GM21529 (cell line): ENCODE measurements around the gene RGP1.

Source experiments
- ATAC-seq: cut with Tn5 transposase; IDR thresholded peaks from one replicate; pipeline ENCODE4 v1.9.1; 2021; ENCODE audit not compliant: unreplicated experiment

Gene RGP1

GRCh38 chr9:35748858-35749514 is at the start of gene RGP1, which contains the start of gene GBA2:
TSS of gene RGP1 (plus strand) at chr9:35749287. CDS start at chr9:35749756, 469 bp downstream.
TSS of gene GBA2 (minus strand) at chr9:35749228. CDS start at chr9:35748704, 524 bp downstream.
- peak; percentile 85 for ATAC-seq

- ATAC-seq = no peak
Observed at GRCh38 chr9:35700031-35700430, 49.1 kb upstream of the RGP1 start.

- ATAC-seq = no peak
Observed at GRCh38 chr9:35700942-35701341, 48.1 kb upstream of the RGP1 start.

GRCh38 chr9:35702696-35703095 is 46.4 kb upstream of the RGP1 start:
- ATAC-seq = no peak

- no peak for ATAC-seq
Observed at GRCh38 chr9:35703906-35704672, 45.0 kb upstream of the RGP1 start.

GRCh38 chr9:35705372-35705771 is 43.7 kb upstream of the RGP1 start:
- no peak for ATAC-seq

GRCh38 chr9:35705836-35706430 is 43.2 kb upstream of the RGP1 start:
- no peak for ATAC-seq

- ATAC-seq = no peak
Observed at GRCh38 chr9:35706951-35707350, 42.1 kb upstream of the RGP1 start.

- ATAC-seq = no peak
Observed at GRCh38 chr9:35708146-35708545, 40.9 kb upstream of the RGP1 start.

GRCh38 chr9:35710818-35711500 is 38.1 kb upstream of the RGP1 start:
- no peak for ATAC-seq

GRCh38 chr9:35711501-35712428 is 37.3 kb upstream of the RGP1 start:
- ATAC-seq = no peak

- ATAC-seq = no peak
Observed at GRCh38 chr9:35712762-35713400, 36.2 kb upstream of the RGP1 start.

GRCh38 chr9:35713578-35713977 is 35.5 kb upstream of the RGP1 start:
- ATAC-seq = no peak

GRCh38 chr9:35714123-35714522 is 35.0 kb upstream of the RGP1 start:
- ATAC-seq = no peak

GRCh38 chr9:35714579-35715252 is 34.4 kb upstream of the RGP1 start:
- no peak for ATAC-seq

GRCh38 chr9:35716230-35716629 is 32.9 kb upstream of the RGP1 start:
- ATAC-seq = no peak

GRCh38 chr9:35717132-35717870 is 31.8 kb upstream of the RGP1 start:
- ATAC-seq = no peak

GRCh38 chr9:35718721-35719511 is 30.2 kb upstream of the RGP1 start:
- no peak for ATAC-seq
